Stimulated activated CD8-positive, alpha-beta memory T cell treated with anti-CD3 and anti-CD28 coated beads, Interleukin-7, amount 100 ng/mL, for 1 hour (primary cell): Measurements from ENCODE around the gene EFNA3.
"Not testable (repeated sequence)": the region's sequence is repeated elsewhere in the genome, so short reads cannot be mapped to it uniquely, and the experiment has no call there.

Source experiments
- DNase-seq, 2 donors: peaks; one replicate each; pipeline ENCODE4 v3.0.0-alpha.2; 2020; ENCODE audit warnings: low read depth in 2 of 2

The EFNA3 gene

GRCh38 chr1:155110381-155110780, 31.7 kb downstream of the EFNA3 start:
- no peak for DNase-seq

- no peak for DNase-seq
These were observed 32.2 kb downstream of the EFNA3 start for GRCh38 chr1:155110826-155111225.

GRCh38 chr1:155113450-155113980, 34.9 kb downstream of the EFNA3 start:
- DNase-seq = no peak

GRCh38 chr1:155116113-155116764, 37.6 kb downstream of the EFNA3 start:
- DNase-seq = no peak

GRCh38 chr1:155117610-155118009, 39.0 kb downstream of the EFNA3 start:
- DNase-seq = no peak

GRCh38 chr1:155118090-155118489, 39.5 kb downstream of the EFNA3 start:
- DNase-seq = not testable (repeated sequence)

- DNase-seq = no peak
These were observed 41.6 kb downstream of the EFNA3 start for GRCh38 chr1:155120253-155120652.

- no peak for DNase-seq
These were observed 42.6 kb downstream of the EFNA3 start for GRCh38 chr1:155121249-155121648.

GRCh38 chr1:155122308-155122707, 43.7 kb downstream of the EFNA3 start:
- no peak for DNase-seq

- DNase-seq = no peak
These were observed 45.2 kb downstream of the EFNA3 start for GRCh38 chr1:155123801-155124200.

- no peak for DNase-seq
These were observed 46.1 kb downstream of the EFNA3 start for GRCh38 chr1:155124503-155125463.

GRCh38 chr1:155125511-155125945, 46.9 kb downstream of the EFNA3 start:
- no peak for DNase-seq

- DNase-seq = no peak
These were observed 47.4 kb downstream of the EFNA3 start for GRCh38 chr1:155125946-155126555.

- DNase-seq = no peak
These were observed 48.0 kb downstream of the EFNA3 start for GRCh38 chr1:155126556-155127104.

- no peak for DNase-seq
These were observed 48.7 kb downstream of the EFNA3 start, which contains the start of gene EFNA1 for GRCh38 chr1:155127105-155127966. Gene EFNA1 (plus strand): TSS chr1:155127876. CDS start chr1:155127978, 102 bp downstream.

GRCh38 chr1:155127967-155128754, 49.5 kb downstream of the EFNA3 start:
- DNase-seq = no peak

- DNase-seq = no peak
These were observed 50.3 kb downstream of the EFNA3 start for GRCh38 chr1:155128755-155129473.

GRCh38 chr1:155130272-155131006, 51.8 kb downstream of the EFNA3 start:
- no peak for DNase-seq

GRCh38 chr1:155131285-155131684, 52.6 kb downstream of the EFNA3 start:
- DNase-seq = no peak
